A673 (cell line): ENCODE results near the gene CDK7. TPM values are rescaled to one million over a fixed set of nuclear protein-coding genes. Genes with fewer than 3 reads are reported as not detected.

Experiments
- BruUV-seq: library from RNA; stranded (reverse); fragments of 400-500 nt; replicated peaks from 2 replicates; lab custom pipeline; 2021; lab: Mats Ljungman, UMichigan
- CTCF ChIA-PET: fragments of 300-600 bp; sonication (Branson Sonifier 250); formaldehyde crosslinking; loops from one replicate; lab custom pipeline; 2022; ENCODE audit warnings: antibody characterized with exemption; lab: Charles Lee
- POLR2A ChIA-PET: fragments of 300-600 bp; sonication (Branson Sonifier 250); formaldehyde crosslinking; loops from one replicate; lab custom pipeline; 2022; ENCODE audit warnings: antibody characterized with exemption; ENCODE audit not compliant: low non-redundant PET; lab: Charles Lee
- DNase-seq: peaks from one replicate; pipeline ENCODE4 v3.0.0-alpha.2; 2015; ENCODE audit warnings: low spot score
- H3K27ac ChIP-seq: fragments of 200-600 bp; sonication (generic); 2 replicates; pipeline ENCODE4 v1.5.1; 2016; ENCODE audit warnings: mixed run types, low read depth, mild to moderate bottlenecking, mixed read lengths, antibody characterized with exemption, low read length; ENCODE audit not compliant: poor library complexity, severe bottlenecking
- H3K27me3 ChIP-seq: fragments of 200-600 bp; sonication (generic); replicated peaks from 2 replicates; pipeline ENCODE4 v1.6.1; 2017; ENCODE audit warnings: mixed run types, low read depth, mild to moderate bottlenecking, mixed read lengths, antibody characterized with exemption, low read length; ENCODE audit not compliant: insufficient read depth, poor library complexity
- H3K36me3 ChIP-seq: fragments of 200-600 bp; sonication (generic); 2 replicates; pipeline ENCODE4 v1.6.1; 2016; ENCODE audit warnings: mixed run types, mild to moderate bottlenecking, mixed read lengths, antibody characterized with exemption, low read length; ENCODE audit not compliant: insufficient read depth, poor library complexity, severe bottlenecking
- H3K4me1 ChIP-seq: fragments of 200-600 bp; sonication (generic); 2 replicates; pipeline ENCODE4 v1.6.1; 2017; ENCODE audit warnings: mixed run types, mild to moderate bottlenecking, mixed read lengths, antibody characterized with exemption, low read length; ENCODE audit not compliant: insufficient read depth, poor library complexity, severe bottlenecking
- H3K4me3 ChIP-seq: fragments of 200-600 bp; sonication (generic); 2 replicates; pipeline ENCODE4 v1.5.1; 2016; ENCODE audit warnings: low read depth, mixed run types, mild to moderate bottlenecking, mixed read lengths, low read length; ENCODE audit not compliant: poor library complexity, severe bottlenecking
- H3K9me3 ChIP-seq: fragments of 200-600 bp; sonication (generic); 2 replicates; pipeline ENCODE4 v1.6.1; 2016; ENCODE audit warnings: mixed run types, low read depth, mild to moderate bottlenecking, mixed read lengths, antibody characterized with exemption, low read length; ENCODE audit not compliant: poor library complexity, severe bottlenecking
- CTCF ChIP-seq: fragments of 300-800, 200-600 bp; sonication (generic); conservative IDR thresholded peaks from 2 replicates; pipeline ENCODE4 v1.5.1; 2017; ENCODE audit warnings: low read depth, mild to moderate bottlenecking, antibody characterized with exemption, low read length, moderate library complexity, mixed read lengths
- EZH2 ChIP-seq: fragments of 200-600 bp; sonication (generic); IDR thresholded peaks from 2 replicates; pipeline ENCODE4 v1.6.1; 2017; ENCODE audit warnings: borderline replicate concordance, low read depth, mild to moderate bottlenecking, mixed read lengths, antibody characterized with exemption, low read length; ENCODE audit not compliant: poor library complexity, severe bottlenecking
- intact Hi-C: fragments of 100-400 bp; cut with micrococcal nuclease; formaldehyde crosslinking; loops from one replicate; pipeline ENCODE4 v1.10.0; 2022; ENCODE audit not compliant: unreplicated experiment
- total RNA-seq: library from RNA; stranded (reverse); gene quantifications from 2 replicates; pipeline ENCODE4 v1.2.3, GENCODE V29; 2021

Gene CDK7
- total RNA-seq, 1 experiment from 2014 or later, result 35.8 TPM

GRCh38 chr5:69225860-69226259, 8.8 kb upstream of the CDK7 start:
- no peak overlapping the region for H3K27ac ChIP-seq
- H3K4me1 ChIP-seq, result no peaks in the 10 kb centered on the region
- no peaks in the 10 kb centered on the region for H3K27me3 ChIP-seq
- no peaks in the 10 kb centered on the region for H3K9me3 ChIP-seq
- POLR2A ChIA-PET, result no interaction called here
- TF ChIP-seq CTCF (no peak), EZH2 (no peak)
- DNase-seq, result no peak
- peaks cover 21% of the 10 kb centered on the region for H3K36me3 ChIP-seq
- no TSS peak for BruUV-seq
- intact Hi-C loops, result no loop called here
- CTCF ChIA-PET, result no interaction called here
- no peak overlapping the region for H3K4me3 ChIP-seq

DNA sequence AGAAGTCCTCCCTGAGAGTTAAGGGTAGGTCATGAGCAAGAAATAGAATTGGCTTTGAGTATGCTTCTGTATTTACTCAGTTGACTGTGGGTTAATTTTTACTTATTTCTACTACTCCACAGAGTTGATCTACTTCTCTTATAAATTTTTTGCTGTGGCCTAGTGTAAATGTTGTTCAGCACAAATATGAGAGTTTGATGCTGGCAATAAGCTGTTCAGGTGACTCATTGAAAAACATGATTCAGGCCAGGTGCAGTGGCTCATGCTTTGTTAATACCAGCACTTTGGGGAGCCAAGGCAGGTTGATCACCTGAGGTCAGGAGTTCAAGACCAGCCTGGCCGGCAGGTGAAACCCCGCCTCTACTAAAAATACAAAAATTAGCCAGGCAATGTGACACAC, 4.5 kb upstream of the CDK7 start:
- H3K9me3 ChIP-seq, result no peaks in the 10 kb centered on the region
- intact Hi-C loops, result no loop called here
- CTCF ChIA-PET, result no interaction called here
- no peaks in the 10 kb centered on the region for H3K4me1 ChIP-seq
- TF ChIP-seq EZH2 (no peak), CTCF (no peak)
- POLR2A ChIA-PET, result interaction anchor here (0.7 kb wide), 1 partner anchor 9 kb away, joined by 3 read pairs; no protein-coding TSS in a partner anchor
- BruUV-seq, result no TSS peak
- H3K36me3 ChIP-seq, result peaks cover 21% of the 10 kb centered on the region
- H3K4me3 ChIP-seq, result no peak overlapping the region
- DNase-seq, result no peak
- no peaks in the 10 kb centered on the region for H3K27me3 ChIP-seq
- H3K27ac ChIP-seq, result no peak overlapping the region

- POLR2A ChIA-PET, result no interaction called here
- H3K27ac ChIP-seq, result no peak overlapping the region
- peaks cover 21% of the 10 kb centered on the region for H3K36me3 ChIP-seq
- DNase-seq, result no peak
- H3K4me1 ChIP-seq, result no peaks in the 10 kb centered on the region
- CTCF ChIA-PET, result no interaction called here
- intact Hi-C loops, result no loop called here
- no TSS peak for BruUV-seq
- no peaks in the 10 kb centered on the region for H3K27me3 ChIP-seq
- no peak overlapping the region for H3K4me3 ChIP-seq
- no peaks in the 10 kb centered on the region for H3K9me3 ChIP-seq
- TF ChIP-seq CTCF (no peak), EZH2 (no peak)
Measured at GRCh38 chr5:69231281-69231680, 3.4 kb upstream of the CDK7 start.
